Retina (tissue), 1 donor: Measurements from ENCODE around the gene MLF2.

Source experiments
- DNase-seq: peaks from one replicate; pipeline ENCODE4 v3.0.0-alpha.2; 2016

MLF2 gene

GRCh38 chr12:6777386-6777785 lies 24.4 kb upstream of the MLF2 start:
- no peak for DNase-seq

GRCh38 chr12:6775185-6776174 lies 22.5 kb upstream of the MLF2 start:
- no peak for DNase-seq

GRCh38 chr12:6774499-6775062 lies 21.6 kb upstream of the MLF2 start:
- DNase-seq = no peak

- no peak for DNase-seq
Observed at GRCh38 chr12:6773590-6774351, 20.8 kb upstream of the MLF2 start.

DNA sequence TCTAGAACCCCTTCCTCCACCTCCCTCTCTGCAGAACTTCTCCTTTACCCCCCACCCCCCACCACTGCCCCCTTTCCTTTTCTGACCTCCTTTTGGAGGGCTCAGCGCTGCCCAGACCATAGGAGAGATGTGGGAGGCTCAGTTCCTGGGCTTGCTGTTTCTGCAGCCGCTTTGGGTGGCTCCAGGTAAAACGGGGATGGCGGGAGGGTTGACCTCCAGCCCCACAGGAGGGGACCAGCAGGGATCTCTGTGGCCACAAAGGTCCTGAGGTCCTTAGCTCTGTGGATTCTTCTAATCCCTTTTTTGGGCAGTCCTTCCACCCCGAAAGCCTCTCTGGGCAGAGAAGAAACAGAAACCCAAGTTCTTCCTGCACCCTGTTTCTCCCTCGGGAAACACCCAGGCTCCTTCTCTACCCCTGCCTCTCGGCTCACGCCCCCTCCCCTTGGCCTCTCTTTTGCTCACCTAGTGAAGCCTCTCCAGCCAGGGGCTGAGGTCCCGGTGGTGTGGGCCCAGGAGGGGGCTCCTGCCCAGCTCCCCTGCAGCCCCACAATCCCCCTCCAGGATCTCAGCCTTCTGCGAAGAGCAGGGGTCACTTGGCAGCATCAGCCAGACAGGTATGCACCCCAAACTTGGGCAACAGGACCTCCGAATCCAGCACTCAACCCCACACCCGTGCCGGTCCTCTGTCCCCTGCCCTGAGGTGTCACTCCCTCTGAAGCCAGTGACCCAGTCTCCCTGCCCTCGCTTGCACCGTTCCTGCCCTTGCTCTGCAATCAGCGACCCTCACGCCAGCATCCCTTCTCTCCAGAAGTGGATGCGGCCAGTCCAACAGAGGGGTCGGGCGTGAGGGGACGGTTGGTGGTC lies 20.0 kb upstream of the MLF2 start:
- no peak for DNase-seq

- no peak for DNase-seq
Observed at GRCh38 chr12:6772331-6772695, 19.4 kb upstream of the MLF2 start, which contains the start of gene LAG3. Gene LAG3 (plus strand): TSS chr12:6772520. CDS start chr12:6772853, 333 bp downstream.

GRCh38 chr12:6771509-6772330 lies 18.8 kb upstream of the MLF2 start:
- no peak for DNase-seq

DNA sequence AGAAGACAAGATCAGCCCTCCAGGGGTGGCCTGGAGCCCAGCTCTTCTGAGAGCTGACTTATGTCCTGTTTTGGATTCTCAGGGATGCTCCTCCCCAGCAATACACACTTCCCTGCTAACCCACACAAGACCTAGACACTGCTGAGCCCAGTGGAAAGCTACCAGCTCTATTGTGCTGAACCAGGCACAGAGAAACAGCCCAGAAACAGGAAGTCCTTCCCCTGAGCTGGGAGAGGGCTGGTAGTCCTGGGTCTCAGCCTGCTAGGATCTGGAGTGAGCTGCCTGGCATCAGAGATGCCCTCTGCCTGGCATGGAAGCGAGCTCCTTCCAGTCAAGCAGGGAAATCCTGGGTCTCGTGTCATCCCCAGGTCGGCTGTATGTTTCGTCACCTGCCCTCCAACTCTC lies 18.2 kb upstream of the MLF2 start:
- DNase-seq = no peak

GRCh38 chr12:6770600-6770999 lies 17.7 kb upstream of the MLF2 start:
- DNase-seq = no peak

DNA sequence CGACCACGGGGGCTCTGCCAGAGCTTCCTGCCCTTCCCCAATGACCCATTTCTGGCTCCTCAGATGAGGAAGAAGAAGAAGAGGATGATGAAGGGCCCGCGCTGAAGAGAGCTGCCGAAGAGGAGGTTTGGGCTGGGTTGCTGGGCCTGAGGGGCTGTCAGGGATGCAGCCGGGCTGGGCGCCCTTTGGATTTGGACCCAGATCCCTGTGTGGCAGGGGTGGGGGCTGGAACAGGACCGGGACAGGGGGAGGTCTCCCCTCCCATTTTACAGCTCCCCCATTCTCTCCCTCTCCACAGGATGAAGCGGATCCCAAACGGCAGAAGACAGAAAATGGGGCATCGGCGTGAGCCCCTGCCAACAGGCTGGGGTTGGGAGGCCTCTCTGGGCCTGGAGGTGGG lies 17.2 kb upstream of the MLF2 start:
- DNase-seq = no peak

DNA sequence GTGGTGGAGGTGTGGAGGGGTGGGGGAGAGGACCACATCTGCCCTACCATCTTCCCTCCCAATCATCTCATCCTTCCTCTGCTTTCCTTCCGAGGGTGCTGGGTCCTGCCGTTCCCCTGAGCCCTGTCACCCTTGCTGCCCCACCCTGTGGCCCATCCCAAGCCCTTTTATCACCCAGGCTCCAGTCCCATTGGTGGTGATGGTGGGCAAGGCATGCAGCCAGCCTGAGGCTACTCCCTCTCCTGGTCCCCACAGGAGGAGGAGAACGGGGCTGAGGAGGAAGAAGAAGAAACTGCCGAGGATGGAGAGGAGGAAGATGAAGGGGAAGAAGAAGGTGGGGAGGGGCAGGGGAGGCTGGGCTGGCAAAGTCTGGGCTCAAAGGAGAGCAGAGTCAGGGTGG lies 16.7 kb upstream of the MLF2 start:
- no peak for DNase-seq

GRCh38 chr12:6768990-6769389 lies 16.0 kb upstream of the MLF2 start:
- peak; percentile 67 for DNase-seq

GRCh38 chr12:6768437-6768914 lies 15.5 kb upstream of the MLF2 start:
- DNase-seq = peak; percentile 63

DNA sequence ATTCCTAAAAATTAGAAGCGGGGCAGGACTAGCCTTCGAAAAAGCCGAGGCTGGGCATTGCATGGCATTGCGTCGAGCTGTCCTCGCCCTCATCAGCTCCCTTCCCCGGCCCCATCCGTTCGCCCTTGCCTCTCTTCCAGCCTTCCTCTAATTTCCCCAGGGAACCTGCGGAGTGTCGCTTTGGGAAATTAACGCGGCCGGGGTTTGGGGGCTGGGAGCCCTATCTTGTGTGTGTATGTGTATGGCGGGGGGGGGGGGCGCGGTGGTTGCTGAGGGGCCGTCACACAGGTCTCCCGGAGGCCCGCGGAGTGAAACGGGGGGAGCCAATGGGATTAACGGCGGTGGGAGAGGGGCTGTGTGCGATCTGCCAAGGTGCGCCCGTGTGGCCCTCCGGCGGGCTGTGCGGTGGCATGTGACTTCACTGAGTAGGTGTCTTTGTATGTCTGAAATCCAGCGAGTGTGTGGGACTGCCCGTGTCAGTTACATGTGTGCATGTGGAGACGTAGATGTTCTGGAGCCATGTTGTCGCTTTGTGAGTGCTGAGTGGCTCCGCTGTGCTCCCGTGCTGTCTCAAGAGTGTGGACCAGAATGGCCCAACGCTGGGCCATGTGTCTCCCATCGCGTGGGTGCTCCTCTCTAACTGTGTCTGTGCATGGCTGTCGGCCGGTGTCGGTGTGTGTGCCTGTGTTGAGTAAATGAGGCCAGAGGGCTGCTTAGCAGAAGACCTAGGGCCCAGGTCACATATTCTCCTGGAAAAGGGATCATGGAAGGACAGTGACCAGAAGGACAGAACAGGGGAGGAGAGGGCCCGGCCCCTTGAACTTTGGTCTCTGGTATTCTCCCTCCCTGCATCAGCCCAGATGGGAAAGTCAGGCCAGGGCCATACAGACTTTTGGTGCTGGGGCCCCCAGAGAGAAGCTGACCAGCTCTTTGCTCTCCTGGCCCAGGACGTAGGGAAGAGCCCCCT lies 14.7 kb upstream of the MLF2 start:
- DNase-seq = peak; percentile 71

- DNase-seq = peak; percentile 81
Observed at GRCh38 chr12:6766651-6767349, 13.9 kb upstream of the MLF2 start.

GRCh38 chr12:6765634-6766581 lies 13.0 kb upstream of the MLF2 start, which contains the start of gene PTMS:
Gene PTMS (plus strand): TSS chr12:6766363. CDS start chr12:6766706, 343 bp downstream.
- DNase-seq = peak; percentile 75

DNA sequence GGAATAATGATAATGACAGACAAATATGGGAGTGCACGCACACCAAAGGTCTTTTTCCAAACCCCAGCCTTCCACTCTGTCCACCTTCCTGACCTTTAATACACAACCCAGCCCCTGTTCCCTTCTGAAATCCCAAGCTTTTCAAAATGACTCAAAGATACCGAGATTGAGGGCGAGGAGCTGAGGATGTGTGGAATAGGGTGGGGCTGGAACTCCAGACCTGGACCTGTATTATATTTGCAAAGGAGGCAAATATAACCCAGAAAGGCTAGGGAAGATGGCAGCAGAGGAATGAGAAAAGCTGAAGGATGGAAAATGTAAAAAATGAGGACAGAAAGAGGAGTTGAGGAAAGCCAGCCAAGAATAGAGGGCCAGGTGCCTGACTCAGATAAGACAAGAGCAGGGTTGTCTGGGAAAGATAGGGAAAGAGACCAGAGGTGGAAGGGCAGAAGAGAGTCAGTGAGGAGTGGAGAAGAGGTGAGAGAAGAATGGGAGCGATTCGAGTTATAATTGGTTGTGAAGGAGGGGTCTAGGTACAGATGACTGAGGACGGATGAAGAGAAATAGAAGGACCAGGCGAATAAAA lies 12.2 kb upstream of the MLF2 start:
- no peak for DNase-seq
